Stimulated activated CD4-positive, alpha-beta T cell treated with anti-CD3 and anti-CD28 coated beads, Interleukin-4, amount 100 ng/mL, for 24 hours (primary cell): Measurements from ENCODE around the gene EARS2.
"Not testable (repeated sequence)": the region's sequence is repeated elsewhere in the genome, so short reads cannot be mapped to it uniquely, and the experiment has no call there.

ENCODE experiments used
- DNase-seq: peaks from one replicate; pipeline ENCODE4 v3.0.0-alpha.2; 2020

The EARS2 gene

GRCh38 chr16:23523876-23524385, 33.2 kb downstream of the EARS2 start:
- no peak for DNase-seq

- DNase-seq = no peak
Observed at GRCh38 chr16:23523321-23523720, 33.8 kb downstream of the EARS2 start.

- no peak for DNase-seq
Observed at GRCh38 chr16:23521965-23522364, 35.2 kb downstream of the EARS2 start.

- no peak for DNase-seq
Observed at GRCh38 chr16:23521037-23521743, 36.0 kb downstream of the EARS2 start.

- DNase-seq = no peak
Observed at GRCh38 chr16:23520500-23520899, 36.6 kb downstream of the EARS2 start.

GRCh38 chr16:23519282-23519681, 37.9 kb downstream of the EARS2 start:
- DNase-seq = no peak

- no peak for DNase-seq
Observed at GRCh38 chr16:23518435-23518891, 38.7 kb downstream of the EARS2 start.

GRCh38 chr16:23516366-23517137, 40.6 kb downstream of the EARS2 start:
- no peak for DNase-seq

- no peak for DNase-seq
Observed at GRCh38 chr16:23515881-23516280, 41.3 kb downstream of the EARS2 start.

- peak; percentile 20 for DNase-seq
Observed at GRCh38 chr16:23514381-23515152, 42.6 kb downstream of the EARS2 start.

GRCh38 chr16:23512168-23512695, 44.9 kb downstream of the EARS2 start:
- DNase-seq = no peak

GRCh38 chr16:23511731-23512130, 45.4 kb downstream of the EARS2 start:
- DNase-seq = no peak

GRCh38 chr16:23510915-23511270, 46.3 kb downstream of the EARS2 start:
- DNase-seq = not testable (repeated sequence)

GRCh38 chr16:23510164-23510914, 46.8 kb downstream of the EARS2 start, which contains the start of gene GGA2:
Gene GGA2, minus strand, starts transcription at chr16:23510494. Its CDS starts 83 bp downstream, at chr16:23510411.
- peak; percentile 81 for DNase-seq

GRCh38 chr16:23509782-23510163, 47.4 kb downstream of the EARS2 start:
- peak; percentile 20 for DNase-seq

GRCh38 chr16:23509441-23509754, 47.8 kb downstream of the EARS2 start:
- DNase-seq = no peak

- no peak for DNase-seq
Observed at GRCh38 chr16:23508589-23509440, 48.3 kb downstream of the EARS2 start.

GRCh38 chr16:23506606-23506994, 50.5 kb downstream of the EARS2 start:
- DNase-seq = no peak

- no peak for DNase-seq
Observed at GRCh38 chr16:23505671-23506605, 51.2 kb downstream of the EARS2 start.

- DNase-seq = no peak
Observed at GRCh38 chr16:23505180-23505665, 51.9 kb downstream of the EARS2 start.
